A673 (cell line): ENCODE measurements around the gene RIMS1. TPM values are rescaled to one million over a fixed set of nuclear protein-coding genes. Genes with fewer than 3 reads are reported as not detected.

Experiments
- BruUV-seq: library from RNA; stranded (reverse); fragments of 400-500 nt; replicated peaks from 2 replicates; lab custom pipeline; 2021; lab: Mats Ljungman, UMichigan
- CTCF ChIA-PET: fragments of 300-600 bp; sonication (Branson Sonifier 250); formaldehyde crosslinking; loops from one replicate; lab custom pipeline; 2022; ENCODE audit warnings: antibody characterized with exemption; lab: Charles Lee
- POLR2A ChIA-PET: fragments of 300-600 bp; sonication (Branson Sonifier 250); formaldehyde crosslinking; loops from one replicate; lab custom pipeline; 2022; ENCODE audit warnings: antibody characterized with exemption; ENCODE audit not compliant: low non-redundant PET; lab: Charles Lee
- DNase-seq: peaks from one replicate; pipeline ENCODE4 v3.0.0-alpha.2; 2015; ENCODE audit warnings: low spot score
- H3K27ac ChIP-seq: fragments of 200-600 bp; sonication (generic); 2 replicates; pipeline ENCODE4 v1.5.1; 2016; ENCODE audit warnings: mixed run types, low read depth, mild to moderate bottlenecking, mixed read lengths, antibody characterized with exemption, low read length; ENCODE audit not compliant: poor library complexity, severe bottlenecking
- H3K27me3 ChIP-seq: fragments of 200-600 bp; sonication (generic); replicated peaks from 2 replicates; pipeline ENCODE4 v1.6.1; 2017; ENCODE audit warnings: mixed run types, low read depth, mild to moderate bottlenecking, mixed read lengths, antibody characterized with exemption, low read length; ENCODE audit not compliant: insufficient read depth, poor library complexity
- H3K36me3 ChIP-seq: fragments of 200-600 bp; sonication (generic); 2 replicates; pipeline ENCODE4 v1.6.1; 2016; ENCODE audit warnings: mixed run types, mild to moderate bottlenecking, mixed read lengths, antibody characterized with exemption, low read length; ENCODE audit not compliant: insufficient read depth, poor library complexity, severe bottlenecking
- H3K4me1 ChIP-seq: fragments of 200-600 bp; sonication (generic); 2 replicates; pipeline ENCODE4 v1.6.1; 2017; ENCODE audit warnings: mixed run types, mild to moderate bottlenecking, mixed read lengths, antibody characterized with exemption, low read length; ENCODE audit not compliant: insufficient read depth, poor library complexity, severe bottlenecking
- H3K4me3 ChIP-seq: fragments of 200-600 bp; sonication (generic); 2 replicates; pipeline ENCODE4 v1.5.1; 2016; ENCODE audit warnings: low read depth, mixed run types, mild to moderate bottlenecking, mixed read lengths, low read length; ENCODE audit not compliant: poor library complexity, severe bottlenecking
- H3K9me3 ChIP-seq: fragments of 200-600 bp; sonication (generic); 2 replicates; pipeline ENCODE4 v1.6.1; 2016; ENCODE audit warnings: mixed run types, low read depth, mild to moderate bottlenecking, mixed read lengths, antibody characterized with exemption, low read length; ENCODE audit not compliant: poor library complexity, severe bottlenecking
- EZH2 ChIP-seq: fragments of 200-600 bp; sonication (generic); IDR thresholded peaks from 2 replicates; pipeline ENCODE4 v1.6.1; 2017; ENCODE audit warnings: borderline replicate concordance, low read depth, mild to moderate bottlenecking, mixed read lengths, antibody characterized with exemption, low read length; ENCODE audit not compliant: poor library complexity, severe bottlenecking
- intact Hi-C: fragments of 100-400 bp; cut with micrococcal nuclease; formaldehyde crosslinking; loops from one replicate; pipeline ENCODE4 v1.10.0; 2022; ENCODE audit not compliant: unreplicated experiment
- total RNA-seq: library from RNA; stranded (reverse); gene quantifications from 2 replicates; pipeline ENCODE4 v1.2.3, GENCODE V29; 2021
- TF ChIP-seq, protein P1 (sequence below): fragments of 300-800, 200-600 bp; sonication (generic); conservative IDR thresholded peaks from 2 replicates; pipeline ENCODE4 v1.5.1; 2017; ENCODE audit warnings: low read depth, mild to moderate bottlenecking, antibody characterized with exemption, low read length, moderate library complexity, mixed read lengths

Gene RIMS1
- total RNA-seq, 1 experiment from 2014 or later, result 1.3 TPM

DNA sequence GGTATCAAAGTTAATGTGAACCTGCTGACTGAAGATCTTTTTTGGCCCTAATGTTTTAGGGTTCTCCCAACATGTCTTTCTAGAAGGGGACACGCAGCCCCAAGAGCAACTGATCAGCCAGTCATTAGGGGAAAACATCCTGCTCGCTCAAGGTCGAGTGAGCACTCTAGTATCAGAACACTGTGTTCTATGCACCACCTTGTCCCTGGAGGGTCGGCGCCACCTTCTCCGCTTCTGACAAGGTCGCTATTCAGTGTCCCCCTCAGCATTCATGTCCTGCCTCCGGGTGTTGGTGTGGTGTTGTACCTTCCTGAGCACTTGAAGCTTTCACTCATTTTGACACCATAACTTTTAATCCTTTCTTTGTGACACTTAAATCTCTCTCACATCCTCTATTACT is 404.3 kb downstream of the RIMS1 start:
- H3K27ac ChIP-seq, result no peak overlapping the region
- no peaks in the 10 kb centered on the region for H3K27me3 ChIP-seq
- no peak for DNase-seq
- H3K9me3 ChIP-seq, result no peaks in the 10 kb centered on the region
- no peaks in the 10 kb centered on the region for H3K4me1 ChIP-seq
- H3K36me3 ChIP-seq, result no peaks in the 10 kb centered on the region
- no TSS peak for BruUV-seq
- TF ChIP-seq EZH2, result no peak
- TF ChIP-seq, protein P1, sequence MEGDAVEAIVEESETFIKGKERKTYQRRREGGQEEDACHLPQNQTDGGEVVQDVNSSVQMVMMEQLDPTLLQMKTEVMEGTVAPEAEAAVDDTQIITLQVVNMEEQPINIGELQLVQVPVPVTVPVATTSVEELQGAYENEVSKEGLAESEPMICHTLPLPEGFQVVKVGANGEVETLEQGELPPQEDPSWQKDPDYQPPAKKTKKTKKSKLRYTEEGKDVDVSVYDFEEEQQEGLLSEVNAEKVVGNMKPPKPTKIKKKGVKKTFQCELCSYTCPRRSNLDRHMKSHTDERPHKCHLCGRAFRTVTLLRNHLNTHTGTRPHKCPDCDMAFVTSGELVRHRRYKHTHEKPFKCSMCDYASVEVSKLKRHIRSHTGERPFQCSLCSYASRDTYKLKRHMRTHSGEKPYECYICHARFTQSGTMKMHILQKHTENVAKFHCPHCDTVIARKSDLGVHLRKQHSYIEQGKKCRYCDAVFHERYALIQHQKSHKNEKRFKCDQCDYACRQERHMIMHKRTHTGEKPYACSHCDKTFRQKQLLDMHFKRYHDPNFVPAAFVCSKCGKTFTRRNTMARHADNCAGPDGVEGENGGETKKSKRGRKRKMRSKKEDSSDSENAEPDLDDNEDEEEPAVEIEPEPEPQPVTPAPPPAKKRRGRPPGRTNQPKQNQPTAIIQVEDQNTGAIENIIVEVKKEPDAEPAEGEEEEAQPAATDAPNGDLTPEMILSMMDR, result no peak
- CTCF ChIA-PET, result no interaction called here
- intact Hi-C loops, result no loop called here
- POLR2A ChIA-PET, result no interaction called here
- no peak overlapping the region for H3K4me3 ChIP-seq

DNA sequence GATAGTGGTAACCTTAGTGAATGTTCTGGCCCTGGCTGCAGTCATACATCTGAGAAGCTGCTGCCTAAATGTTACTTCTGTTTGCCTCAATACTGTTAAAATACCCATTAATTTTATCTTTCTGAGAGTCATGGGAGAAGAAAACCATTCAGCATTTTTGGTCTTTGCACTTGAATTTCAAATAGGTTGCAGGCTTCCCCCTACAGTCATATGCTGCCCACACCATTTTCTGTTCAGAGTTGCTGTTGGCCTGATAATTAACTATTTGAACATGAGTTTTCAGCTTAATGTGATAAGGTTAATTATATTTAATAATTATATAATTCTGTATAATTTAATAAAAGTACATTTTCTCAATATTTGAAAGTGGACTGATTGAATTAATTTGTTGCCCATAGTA is 410.0 kb downstream of the RIMS1 start:
- DNase-seq, result no peak
- CTCF ChIA-PET, result no interaction called here
- Histone ChIP-seq H3K36me3 (no peaks in the 10 kb centered on the region), H3K9me3 (no peaks in the 10 kb centered on the region), H3K4me3 (no peak overlapping the region), H3K4me1 (no peaks in the 10 kb centered on the region), H3K27ac (no peak overlapping the region), H3K27me3 (no peaks in the 10 kb centered on the region)
- intact Hi-C loops, result no loop called here
- BruUV-seq, result no TSS peak
- POLR2A ChIA-PET, result no interaction called here
- TF ChIP-seq, protein P1, result no peak
- no peak for TF ChIP-seq EZH2

DNA sequence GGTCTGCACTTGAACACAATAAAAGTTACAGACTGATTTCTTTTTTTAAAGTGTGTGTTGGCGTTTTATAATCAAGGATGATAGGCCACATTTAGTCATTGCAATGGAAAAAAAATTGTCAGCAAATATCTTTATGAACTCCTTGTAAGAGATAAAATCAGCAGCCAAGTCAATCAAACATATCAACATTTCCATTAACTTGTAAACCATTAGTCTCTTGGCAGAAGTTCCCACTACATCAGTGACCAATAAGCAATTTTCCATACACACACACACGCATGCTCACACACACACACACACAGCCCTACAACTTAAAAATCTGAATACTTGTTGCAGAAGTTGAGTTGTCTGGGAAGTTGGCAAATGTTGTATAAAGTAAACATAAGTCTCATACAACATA is 419.6 kb downstream of the RIMS1 start:
- Histone ChIP-seq H3K4me3 (no peak overlapping the region), H3K9me3 (no peaks in the 10 kb centered on the region), H3K4me1 (no peaks in the 10 kb centered on the region), H3K27ac (no peak overlapping the region), H3K36me3 (no peaks in the 10 kb centered on the region), H3K27me3 (no peaks in the 10 kb centered on the region)
- POLR2A ChIA-PET, result no interaction called here
- CTCF ChIA-PET, result no interaction called here
- intact Hi-C loops, result no loop called here
- no peak for TF ChIP-seq EZH2
- TF ChIP-seq, protein P1, result no peak
- BruUV-seq, result no TSS peak
- DNase-seq, result no peak
